ENCODE measurements around the gene SEMA4G.

Gene SEMA4G

GRCh38 chr10:100989088-100989487, 19.8 kb downstream of the SEMA4G start:
- H3K27ac ChIP-seq (ENCODE audit: low read depth, low read length) = no peak overlapping the region
- peak overlapping the region; percentile 92; the same call in 1 of the 2 replicates for H3K4me3 ChIP-seq (ENCODE audit: low read depth, low read length)
- H2AFZ ChIP-seq (ENCODE audit: low read length, unreplicated experiment) = no peak overlapping the region
- H3K27me3 ChIP-seq (ENCODE audit: insufficient read depth, low read length) = no peaks in the 10 kb centered on the region
- peaks cover 41% of the 10 kb centered on the region for H3K79me2 ChIP-seq (ENCODE audit: control insufficient read depth, insufficient read depth, low read length, unreplicated experiment)
- peaks cover 19% of the 10 kb centered on the region for H3K4me1 ChIP-seq (ENCODE audit: control insufficient read depth, insufficient read depth, low read length, unreplicated experiment)
- peaks cover 10% of the 10 kb centered on the region; the same call in 1 of the 2 replicates for H3K36me3 ChIP-seq (ENCODE audit: insufficient read depth, low read length)

DNA sequence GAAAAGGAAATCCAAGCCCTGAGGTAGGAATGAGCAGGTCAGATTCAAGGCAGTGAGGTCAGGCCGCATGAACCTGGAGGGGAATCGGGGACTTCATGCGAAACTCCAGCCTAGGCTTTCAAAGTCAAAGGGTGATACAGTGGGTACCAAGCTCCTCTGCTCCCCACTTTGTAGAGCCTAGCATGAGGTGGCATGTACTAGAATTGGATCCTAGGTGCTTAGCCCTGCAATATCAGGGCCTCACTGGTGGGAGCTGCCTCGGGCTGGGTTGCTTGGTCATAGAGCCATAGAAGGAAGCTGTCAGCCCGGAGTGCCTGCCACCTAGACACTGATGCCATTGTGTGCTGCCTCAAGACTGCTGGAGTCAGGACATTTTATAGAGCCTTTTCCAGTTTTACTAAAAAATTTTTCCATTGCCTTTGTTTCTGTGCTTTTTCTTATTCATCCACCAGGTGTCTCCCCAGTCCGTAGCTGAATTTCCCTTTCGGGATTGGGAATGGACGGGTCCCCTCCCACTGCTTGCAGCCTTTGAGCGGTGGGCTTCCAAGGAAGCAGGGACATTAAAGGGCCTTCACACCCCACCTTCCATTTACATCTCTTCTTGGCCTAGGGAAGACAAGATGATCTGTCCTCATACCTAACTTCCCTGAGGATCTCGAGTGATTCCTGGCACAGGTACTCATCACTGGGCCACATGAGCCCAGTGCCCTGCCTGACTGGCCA, 24.8 kb downstream of the SEMA4G start:
- H3K27me3 ChIP-seq (ENCODE audit: insufficient read depth, low read length) = no peaks in the 10 kb centered on the region
- peaks cover 10% of the 10 kb centered on the region; the same call in 1 of the 2 replicates for H3K36me3 ChIP-seq (ENCODE audit: insufficient read depth, low read length)
- no peak overlapping the region for H2AFZ ChIP-seq (ENCODE audit: low read length, unreplicated experiment)
- H3K4me1 ChIP-seq (ENCODE audit: control insufficient read depth, insufficient read depth, low read length, unreplicated experiment) = peaks cover 12% of the 10 kb centered on the region
- H3K27ac ChIP-seq (ENCODE audit: low read depth, low read length) = no peak overlapping the region
- H3K4me3 ChIP-seq (ENCODE audit: low read depth, low read length) = no peak overlapping the region
- H3K79me2 ChIP-seq (ENCODE audit: control insufficient read depth, insufficient read depth, low read length, unreplicated experiment) = peaks cover 11% of the 10 kb centered on the region

DNA sequence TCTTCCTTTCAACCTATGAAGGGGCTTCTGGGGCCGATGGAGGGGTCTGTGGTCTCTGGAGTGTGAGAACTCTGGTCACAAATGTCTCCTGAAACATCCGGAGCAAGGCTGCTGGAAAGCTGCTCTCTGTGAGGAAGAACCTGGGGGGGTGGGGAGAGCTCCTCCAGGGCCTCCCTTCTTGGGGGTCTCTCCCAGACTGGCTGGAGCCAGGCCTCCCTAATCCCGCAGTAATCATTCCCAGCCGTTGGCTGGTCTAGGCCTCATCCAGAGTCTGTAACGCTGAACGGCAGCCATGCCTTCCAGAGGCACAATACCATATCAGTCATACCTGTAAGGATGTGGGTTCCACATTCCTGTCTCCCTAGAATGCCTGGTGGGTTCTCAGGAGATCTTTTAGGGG, 25.9 kb downstream of the SEMA4G start:
- Histone ChIP-seq H3K4me3 (ENCODE audit: low read depth, low read length) (no peak overlapping the region), H3K4me1 (ENCODE audit: control insufficient read depth, insufficient read depth, low read length, unreplicated experiment) (peaks cover 12% of the 10 kb centered on the region), H3K36me3 (ENCODE audit: insufficient read depth, low read length) (peaks cover 10% of the 10 kb centered on the region; the same call in 1 of the 2 replicates)

DNA sequence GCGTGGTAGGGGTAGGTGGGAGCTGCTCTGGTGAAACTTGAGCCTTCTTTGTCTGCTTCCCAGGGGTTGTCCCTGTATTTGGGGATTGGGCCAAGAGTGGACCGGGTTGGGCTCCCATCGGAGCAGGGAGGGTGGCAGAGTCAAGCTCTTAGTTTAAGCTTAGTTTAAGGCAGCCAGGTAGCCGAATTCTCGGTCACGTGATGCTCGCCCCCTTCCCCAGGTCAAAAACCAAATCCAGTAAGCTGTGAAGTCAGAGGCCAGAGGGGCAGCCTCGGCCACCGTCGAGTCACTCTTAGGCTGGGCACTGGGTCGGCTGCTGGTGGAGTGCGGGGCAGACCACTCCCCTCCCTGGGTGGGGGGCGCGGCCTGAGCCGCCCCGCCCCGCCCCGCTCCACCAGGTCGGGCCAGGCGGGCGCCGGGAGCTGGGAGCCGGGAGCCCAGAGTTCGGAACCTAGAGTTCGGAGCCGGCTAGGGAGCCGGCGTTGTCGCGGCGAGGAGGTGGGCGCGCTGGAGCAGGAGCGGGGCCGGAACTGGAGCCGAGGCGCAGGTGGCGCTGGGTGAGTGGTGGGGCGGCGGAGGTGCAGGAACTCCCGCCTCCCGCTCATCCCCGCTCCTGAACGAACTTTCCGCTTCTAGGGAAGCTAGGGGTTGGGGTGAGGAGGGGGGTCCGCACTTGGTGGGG, 27.5 kb downstream of the SEMA4G start:
- Histone ChIP-seq H3K36me3 (ENCODE audit: insufficient read depth, low read length) (no peaks in the 10 kb centered on the region), H2AFZ (ENCODE audit: low read length, unreplicated experiment) (peak overlapping the region; percentile 23), H3K4me3 (ENCODE audit: low read depth, low read length) (peak overlapping the region; percentile 88), H3K79me2 (ENCODE audit: control insufficient read depth, insufficient read depth, low read length, unreplicated experiment) (peaks cover 21% of the 10 kb centered on the region), H3K27ac (ENCODE audit: low read depth, low read length) (no peak overlapping the region), H3K4me1 (ENCODE audit: control insufficient read depth, insufficient read depth, low read length, unreplicated experiment) (peaks cover 21% of the 10 kb centered on the region), H3K27me3 (ENCODE audit: insufficient read depth, low read length) (no peaks in the 10 kb centered on the region)

More for the DNA sequence above, 25.9 kb downstream of the SEMA4G start:
- Histone ChIP-seq H3K27me3 (ENCODE audit: insufficient read depth, low read length) (no peaks in the 10 kb centered on the region), H3K27ac (ENCODE audit: low read depth, low read length) (no peak overlapping the region), H2AFZ (ENCODE audit: low read length, unreplicated experiment) (no peak overlapping the region), H3K79me2 (ENCODE audit: control insufficient read depth, insufficient read depth, low read length, unreplicated experiment) (peaks cover 8% of the 10 kb centered on the region)

DNA sequence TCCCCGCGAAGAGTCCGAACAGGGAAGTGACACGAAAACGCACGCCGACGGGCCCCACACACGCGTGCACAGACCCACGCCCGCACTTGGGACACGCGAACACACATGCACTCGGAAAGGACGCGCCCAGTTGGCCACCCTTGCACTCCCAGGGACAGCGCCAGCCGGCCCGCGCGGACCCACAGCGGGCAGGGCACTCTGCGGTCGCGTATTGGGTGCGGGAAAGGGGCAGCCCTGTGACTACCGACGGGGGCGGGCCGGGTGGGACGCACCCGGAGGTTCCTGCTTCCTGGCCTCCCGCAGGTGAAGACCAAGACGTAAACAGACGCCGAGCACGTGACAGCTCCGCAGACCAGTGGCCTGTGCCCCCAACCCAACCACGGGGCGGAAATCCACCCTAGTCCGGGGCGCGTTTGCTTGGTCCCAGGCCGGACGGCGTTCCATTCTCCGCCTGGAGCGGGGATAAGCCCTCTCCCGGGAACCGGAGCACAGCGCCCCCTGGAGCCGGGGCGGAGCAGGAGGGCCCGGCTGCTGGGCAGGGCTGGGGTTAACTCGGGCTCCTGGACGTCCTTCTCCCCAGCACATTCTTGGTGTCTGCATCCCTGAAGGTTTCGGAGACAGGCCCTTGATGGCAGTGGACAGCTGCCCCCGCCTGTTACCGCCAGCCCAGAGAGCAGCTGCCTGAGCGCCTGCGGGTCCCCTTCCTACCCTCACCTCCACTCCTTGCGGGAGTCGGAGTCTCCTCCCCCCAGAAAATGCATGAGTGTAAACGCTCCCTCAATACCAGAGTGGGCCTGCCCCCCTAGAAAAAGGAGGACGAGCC, 28.3 kb downstream of the SEMA4G start:
- peak overlapping the region; percentile 88 for H3K4me3 ChIP-seq (ENCODE audit: low read depth, low read length)
- H2AFZ ChIP-seq (ENCODE audit: low read length, unreplicated experiment) = peak overlapping the region; percentile 27
- H3K27ac ChIP-seq (ENCODE audit: low read depth, low read length) = peak overlapping the region; percentile 76
- no peaks in the 10 kb centered on the region for H3K27me3 ChIP-seq (ENCODE audit: insufficient read depth, low read length)
- H3K4me1 ChIP-seq (ENCODE audit: control insufficient read depth, insufficient read depth, low read length, unreplicated experiment) = peaks cover 26% of the 10 kb centered on the region
- H3K36me3 ChIP-seq (ENCODE audit: insufficient read depth, low read length) = no peaks in the 10 kb centered on the region
- H3K79me2 ChIP-seq (ENCODE audit: control insufficient read depth, insufficient read depth, low read length, unreplicated experiment) = peaks cover 29% of the 10 kb centered on the region

GRCh38 chr10:100998183-100998990, 29.1 kb downstream of the SEMA4G start:
- Histone ChIP-seq H3K36me3 (ENCODE audit: insufficient read depth, low read length) (peaks cover 5% of the 10 kb centered on the region), H3K4me1 (ENCODE audit: control insufficient read depth, insufficient read depth, low read length, unreplicated experiment) (peaks cover 26% of the 10 kb centered on the region), H3K27me3 (ENCODE audit: insufficient read depth, low read length) (no peaks in the 10 kb centered on the region), H3K79me2 (ENCODE audit: control insufficient read depth, insufficient read depth, low read length, unreplicated experiment) (peaks cover 37% of the 10 kb centered on the region), H3K27ac (ENCODE audit: low read depth, low read length) (peak overlapping the region; percentile 76), H2AFZ (ENCODE audit: low read length, unreplicated experiment) (peak overlapping the region; percentile 27), H3K4me3 (ENCODE audit: low read depth, low read length) (peak overlapping the region; percentile 88)

GRCh38 chr10:100998991-100999741, 29.9 kb downstream of the SEMA4G start:
- no peaks in the 10 kb centered on the region for H3K27me3 ChIP-seq (ENCODE audit: insufficient read depth, low read length)
- peak overlapping the region; percentile 27 for H2AFZ ChIP-seq (ENCODE audit: low read length, unreplicated experiment)
- peaks cover 42% of the 10 kb centered on the region for H3K79me2 ChIP-seq (ENCODE audit: control insufficient read depth, insufficient read depth, low read length, unreplicated experiment)
- peak overlapping the region; percentile 76 for H3K27ac ChIP-seq (ENCODE audit: low read depth, low read length)
- H3K4me1 ChIP-seq (ENCODE audit: control insufficient read depth, insufficient read depth, low read length, unreplicated experiment) = peaks cover 26% of the 10 kb centered on the region
- H3K4me3 ChIP-seq (ENCODE audit: low read depth, low read length) = peak overlapping the region; percentile 88
- peaks cover 5% of the 10 kb centered on the region for H3K36me3 ChIP-seq (ENCODE audit: insufficient read depth, low read length)

DNA sequence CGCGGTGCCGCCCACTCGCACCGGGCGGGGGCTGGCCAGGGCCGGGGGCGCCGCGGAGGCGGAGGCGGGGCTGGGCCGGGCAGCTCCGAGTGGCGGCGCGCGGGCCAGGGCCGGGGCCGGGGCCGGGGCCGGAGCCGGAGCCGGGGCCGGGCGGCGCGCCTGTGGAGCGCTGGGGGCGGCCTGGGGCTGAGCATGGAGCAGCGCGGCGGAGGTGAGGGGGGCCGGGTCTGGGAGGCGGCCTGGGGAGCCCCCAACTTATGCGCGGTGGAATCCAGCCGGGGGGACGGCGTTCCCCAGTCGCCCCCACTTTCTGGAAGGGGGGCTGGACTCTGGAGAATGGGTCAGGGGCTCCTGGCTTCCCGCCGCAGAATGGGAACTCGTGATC, 30.4 kb downstream of the SEMA4G start, which contains the start of gene LZTS2:
TSS of gene LZTS2 (plus strand) at position 67 of the 385 bp plus-strand sequence. CDS start 2,731 bp downstream, outside the sequence.
- Histone ChIP-seq H2AFZ (ENCODE audit: low read length, unreplicated experiment) (peak within 1 kb of the TSS; percentile 42), H3K79me2 (ENCODE audit: control insufficient read depth, insufficient read depth, low read length, unreplicated experiment) (peaks cover 42% of the 10 kb centered on the region), H3K27me3 (ENCODE audit: insufficient read depth, low read length) (no peaks in the 10 kb centered on the region), H3K27ac (ENCODE audit: low read depth, low read length) (peak within 1 kb of the TSS; percentile 83), H3K4me1 (ENCODE audit: control insufficient read depth, insufficient read depth, low read length, unreplicated experiment) (peaks cover 26% of the 10 kb centered on the region), H3K4me3 (ENCODE audit: low read depth, low read length) (peak within 1 kb of the TSS; percentile 88), H3K36me3 (ENCODE audit: insufficient read depth, low read length) (peaks cover 5% of the 10 kb centered on the region)

DNA sequence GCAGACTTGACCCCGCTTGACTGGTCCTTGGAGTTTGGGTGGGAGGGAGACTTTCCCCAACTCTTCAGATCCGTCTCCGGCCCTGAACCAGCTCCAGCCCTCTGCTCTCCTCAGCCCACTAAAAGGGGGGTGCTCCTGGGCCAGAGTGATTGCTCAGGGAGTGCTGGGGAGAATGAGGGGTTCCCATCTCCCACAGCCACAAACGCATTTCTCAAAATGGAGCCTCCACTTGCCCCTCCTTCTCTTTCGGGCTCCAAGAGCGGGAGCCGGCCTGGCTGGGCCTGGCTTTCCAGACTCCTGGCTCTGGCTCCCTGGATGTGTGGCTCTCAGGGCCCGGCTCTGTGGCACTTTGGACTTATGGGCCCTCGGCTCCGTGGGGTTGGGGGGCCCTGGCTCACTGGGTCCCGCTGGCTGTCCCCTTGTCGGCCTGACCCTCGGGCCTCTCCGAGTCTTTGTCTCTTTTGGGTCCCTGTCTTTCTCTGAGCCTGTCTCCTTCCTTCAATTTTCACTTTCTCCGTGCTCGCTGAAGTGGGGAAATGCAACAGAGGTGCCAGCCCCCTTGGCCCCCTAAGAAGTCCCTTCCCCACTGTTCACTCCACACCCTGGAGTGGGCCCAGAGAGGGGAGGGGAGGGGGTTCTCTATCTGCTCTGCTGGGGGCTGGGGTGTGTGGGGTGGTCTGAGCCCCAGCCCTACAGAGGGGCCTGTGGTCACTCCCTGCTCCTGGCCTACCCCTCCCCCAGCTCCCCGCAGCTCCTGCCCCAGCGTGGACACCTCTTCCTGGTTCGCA, 31.0 kb downstream of the SEMA4G start:
- Histone ChIP-seq H3K27me3 (ENCODE audit: insufficient read depth, low read length) (no peaks in the 10 kb centered on the region), H2AFZ (ENCODE audit: low read length, unreplicated experiment) (peak overlapping the region; percentile 42), H3K4me3 (ENCODE audit: low read depth, low read length) (peak overlapping the region; percentile 88), H3K79me2 (ENCODE audit: control insufficient read depth, insufficient read depth, low read length, unreplicated experiment) (peaks cover 42% of the 10 kb centered on the region), H3K4me1 (ENCODE audit: control insufficient read depth, insufficient read depth, low read length, unreplicated experiment) (peaks cover 26% of the 10 kb centered on the region), H3K27ac (ENCODE audit: low read depth, low read length) (peak overlapping the region; percentile 83), H3K36me3 (ENCODE audit: insufficient read depth, low read length) (peaks cover 5% of the 10 kb centered on the region)
